Astrocyte (in vitro differentiated cells and primary cell): ENCODE results near the gene PDGFA. TPM values are rescaled to one million over a fixed set of nuclear protein-coding genes. Genes with fewer than 3 reads are reported as not detected.

ENCODE experiments used
- DNase-seq: peaks from one replicate; pipeline ENCODE4 v3.0.0-alpha.2; 2010; ENCODE audit warnings: low read depth
- FAIRE-seq: peaks from 2 replicates; lab custom pipeline; 2011; peaks lifted over from hg19 to GRCh38; lab: Jason Lieb, UNC
- H2AFZ ChIP-seq: 2 replicates; pipeline ENCODE4 v1.6.0; 2012; ENCODE audit warnings: low read depth, low read length, inconsistent platforms
- H3K27ac ChIP-seq: 2 replicates; pipeline ENCODE4 v1.5.1; 2011; ENCODE audit warnings: low read depth, low read length, inconsistent platforms
- H3K27me3 ChIP-seq: 2 replicates; pipeline ENCODE4 v1.6.0; 2011; ENCODE audit warnings: low read length, inconsistent platforms; ENCODE audit not compliant: insufficient read depth
- H3K36me3 ChIP-seq: 2 replicates; pipeline ENCODE4 v1.5.1; 2011; ENCODE audit warnings: low read length, inconsistent platforms; ENCODE audit not compliant: insufficient read depth
- H3K4me1 ChIP-seq: 2 replicates; pipeline ENCODE4 v1.5.1; 2011; ENCODE audit warnings: low read length, inconsistent platforms; ENCODE audit not compliant: insufficient read depth
- H3K4me2 ChIP-seq: 2 replicates; pipeline ENCODE4 v1.6.0; 2012; ENCODE audit warnings: low read length, inconsistent platforms
- H3K4me3 ChIP-seq: 2 replicates; pipeline ENCODE4 v1.5.1; 2011; ENCODE audit warnings: low read depth, mild to moderate bottlenecking, low read length, inconsistent platforms; ENCODE audit not compliant: insufficient read depth
- H3K79me2 ChIP-seq: 2 replicates; pipeline ENCODE4 v1.6.0; 2012; ENCODE audit warnings: mild to moderate bottlenecking, low read length, inconsistent platforms; ENCODE audit not compliant: insufficient read depth
- H3K9ac ChIP-seq: 2 replicates; pipeline ENCODE4 v1.6.0; 2012; ENCODE audit warnings: mild to moderate bottlenecking, low read length, inconsistent platforms
- H3K9me3 ChIP-seq: 2 replicates; pipeline ENCODE4 v1.5.1; 2012; ENCODE audit warnings: low read depth, mild to moderate bottlenecking, low read length, inconsistent platforms; ENCODE audit not compliant: insufficient read depth
- H4K20me1 ChIP-seq: 2 replicates; pipeline ENCODE4 v1.6.0; 2012; ENCODE audit warnings: low read length, inconsistent platforms; ENCODE audit not compliant: insufficient read depth
- H3K27ac Mint-ChIP-seq: one replicate; pipeline ENCODE4 v1.8.0; 2021; ENCODE audit warnings: mild to moderate bottlenecking, mixed read lengths; ENCODE audit not compliant: unreplicated experiment
- H3K27me3 Mint-ChIP-seq: one replicate; pipeline ENCODE4 v1.8.0; 2021; ENCODE audit warnings: low read depth, mixed read lengths; ENCODE audit not compliant: unreplicated experiment
- H3K36me3 Mint-ChIP-seq: one replicate; pipeline ENCODE4 v1.8.0; 2021; ENCODE audit warnings: low read depth, mixed read lengths; ENCODE audit not compliant: unreplicated experiment
- H3K4me1 Mint-ChIP-seq: one replicate; pipeline ENCODE4 v1.8.0; 2021; ENCODE audit warnings: low read depth, mixed read lengths; ENCODE audit not compliant: unreplicated experiment
- H3K4me3 Mint-ChIP-seq: one replicate; pipeline ENCODE4 v1.8.0; 2021; ENCODE audit warnings: mild to moderate bottlenecking, moderate library complexity, mixed read lengths; ENCODE audit not compliant: unreplicated experiment
- H3K9me3 Mint-ChIP-seq: one replicate; pipeline ENCODE4 v1.8.0; 2021; ENCODE audit warnings: mild to moderate bottlenecking, mixed read lengths; ENCODE audit not compliant: unreplicated experiment
- EZH2 ChIP-seq: IDR thresholded peaks from 2 replicates; pipeline ENCODE4 v1.6.1; 2012; ENCODE audit warnings: mild to moderate bottlenecking, low read length, inconsistent platforms; ENCODE audit not compliant: insufficient read depth
- total RNA-seq: library from RNA; stranded (reverse); gene quantifications from 2 replicates; pipeline ENCODE4 v1.2.1, GENCODE V29; 2021
- TF ChIP-seq, protein P1 (sequence below): IDR thresholded peaks from 2 replicates; pipeline ENCODE4 v1.5.1; 2011; ENCODE audit warnings: low read depth, mild to moderate bottlenecking, inconsistent platforms, low read length, moderate library complexity; ENCODE audit not compliant: insufficient read depth

Gene PDGFA
- total RNA-seq, 1 donor from 2014 or later, result 47.1 TPM

DNA sequence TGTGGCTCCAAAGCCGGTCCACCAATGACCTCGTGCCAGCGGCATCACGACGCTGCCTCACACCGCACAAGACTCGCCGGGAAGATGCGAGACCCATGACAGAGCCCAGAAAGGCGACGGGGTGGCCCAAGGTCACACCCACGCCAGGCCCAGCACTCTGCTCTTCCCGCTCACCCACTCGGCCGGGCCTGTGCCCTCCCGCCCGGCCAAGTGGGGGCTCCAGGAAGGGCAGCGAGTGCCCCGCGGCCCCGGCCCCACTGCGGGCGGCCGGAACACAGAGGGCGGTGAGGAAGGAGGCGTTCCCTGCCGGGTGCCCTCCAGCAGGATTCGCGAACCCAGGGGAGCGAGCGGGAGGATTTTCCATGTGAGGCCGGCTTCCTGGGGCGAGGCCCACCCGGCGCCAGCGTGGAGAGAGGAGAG lies 56.3 kb downstream of the PDGFA start:
- TF ChIP-seq, protein P1, sequence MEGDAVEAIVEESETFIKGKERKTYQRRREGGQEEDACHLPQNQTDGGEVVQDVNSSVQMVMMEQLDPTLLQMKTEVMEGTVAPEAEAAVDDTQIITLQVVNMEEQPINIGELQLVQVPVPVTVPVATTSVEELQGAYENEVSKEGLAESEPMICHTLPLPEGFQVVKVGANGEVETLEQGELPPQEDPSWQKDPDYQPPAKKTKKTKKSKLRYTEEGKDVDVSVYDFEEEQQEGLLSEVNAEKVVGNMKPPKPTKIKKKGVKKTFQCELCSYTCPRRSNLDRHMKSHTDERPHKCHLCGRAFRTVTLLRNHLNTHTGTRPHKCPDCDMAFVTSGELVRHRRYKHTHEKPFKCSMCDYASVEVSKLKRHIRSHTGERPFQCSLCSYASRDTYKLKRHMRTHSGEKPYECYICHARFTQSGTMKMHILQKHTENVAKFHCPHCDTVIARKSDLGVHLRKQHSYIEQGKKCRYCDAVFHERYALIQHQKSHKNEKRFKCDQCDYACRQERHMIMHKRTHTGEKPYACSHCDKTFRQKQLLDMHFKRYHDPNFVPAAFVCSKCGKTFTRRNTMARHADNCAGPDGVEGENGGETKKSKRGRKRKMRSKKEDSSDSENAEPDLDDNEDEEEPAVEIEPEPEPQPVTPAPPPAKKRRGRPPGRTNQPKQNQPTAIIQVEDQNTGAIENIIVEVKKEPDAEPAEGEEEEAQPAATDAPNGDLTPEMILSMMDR, result no peak
- Mint-ChIP-seq H3K4me1 (peaks cover 8% of the 10 kb centered on the region), H3K27me3 (peaks cover 3% of the 10 kb centered on the region), H3K36me3 (peaks cover 2% of the 10 kb centered on the region), H3K27ac (no peak overlapping the region), H3K4me3 (no peak overlapping the region), H3K9me3 (peaks cover 13% of the 10 kb centered on the region)
- DNase-seq, result no peak
- H3K27me3 ChIP-seq, result no peaks in the 10 kb centered on the region
- H3K4me1 ChIP-seq, result peaks cover 13% of the 10 kb centered on the region
- no peaks in the 10 kb centered on the region for H3K36me3 ChIP-seq
- no peaks in the 10 kb centered on the region for H4K20me1 ChIP-seq
- no peaks in the 10 kb centered on the region for H3K79me2 ChIP-seq
- no peak overlapping the region for H2AFZ ChIP-seq
- no peak overlapping the region for H3K4me3 ChIP-seq
- no peak for FAIRE-seq
- no peak overlapping the region for H3K9ac ChIP-seq
- no peak overlapping the region for H3K4me2 ChIP-seq
- no peaks in the 10 kb centered on the region for H3K9me3 ChIP-seq
- no peak overlapping the region for H3K27ac ChIP-seq

DNA sequence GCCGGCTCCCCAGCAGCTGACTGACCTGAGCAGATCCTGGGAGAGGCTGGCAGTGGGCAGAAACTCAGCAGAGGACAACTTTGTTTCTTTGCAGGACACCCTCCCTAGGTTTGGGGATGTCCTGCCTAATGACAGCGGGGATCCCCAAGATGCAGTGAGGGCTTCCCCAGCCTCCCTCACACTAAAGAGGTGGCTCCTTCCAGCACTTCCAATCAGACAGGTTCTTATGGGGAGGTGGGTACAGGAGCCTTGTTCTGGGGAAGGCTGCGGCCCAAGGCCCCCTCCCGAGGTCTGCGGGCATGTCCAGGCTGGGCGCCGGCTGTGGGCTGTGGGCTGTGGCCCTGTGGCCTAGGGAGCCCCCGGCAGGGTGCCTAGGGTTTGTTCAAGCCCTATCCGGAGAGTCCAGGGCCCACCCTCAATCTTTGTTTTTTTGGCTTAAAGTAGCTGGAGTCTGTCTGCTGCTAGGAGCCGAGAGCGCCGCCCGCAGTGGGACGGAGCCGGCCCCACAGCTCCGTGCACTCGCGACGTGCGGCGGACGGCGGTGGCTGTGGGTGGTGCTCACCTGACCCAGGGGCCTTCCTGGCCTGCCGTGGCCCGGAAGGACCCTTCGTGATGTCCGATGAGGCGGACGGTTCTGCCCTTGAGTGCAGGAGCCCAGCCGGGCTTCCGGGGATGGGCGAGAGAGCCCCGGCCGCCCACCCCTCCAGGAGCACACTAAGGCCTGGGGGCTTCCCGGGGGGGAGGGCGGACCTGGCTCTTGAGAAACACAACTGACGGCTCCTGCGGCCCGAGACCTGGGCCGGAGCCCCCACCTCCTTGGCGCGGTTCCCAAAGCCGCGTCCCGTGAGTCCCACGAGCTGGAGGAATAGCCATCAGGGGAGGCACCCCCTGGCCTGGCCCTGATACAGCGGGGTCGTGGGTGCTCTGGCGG lies 57.2 kb downstream of the PDGFA start:
- FAIRE-seq, result no peak

More for the DNA sequence above, 57.2 kb downstream of the PDGFA start:
- H3K4me1 ChIP-seq, result peaks cover 11% of the 10 kb centered on the region
- DNase-seq, result no peak
- peaks cover 2% of the 10 kb centered on the region for H3K27me3 Mint-ChIP-seq
- H3K4me3 ChIP-seq, result no peak overlapping the region
- H3K27me3 ChIP-seq, result no peaks in the 10 kb centered on the region
- H3K4me1 Mint-ChIP-seq, result peaks cover 7% of the 10 kb centered on the region
- no peak overlapping the region for H3K27ac Mint-ChIP-seq
- H3K9me3 Mint-ChIP-seq, result peaks cover 5% of the 10 kb centered on the region
- no peaks in the 10 kb centered on the region for H3K36me3 ChIP-seq
- H3K4me3 Mint-ChIP-seq, result no peak overlapping the region
- TF ChIP-seq, protein P1, result no peak
- TF ChIP-seq EZH2, result no peak
- H3K36me3 Mint-ChIP-seq, result no peaks in the 10 kb centered on the region
- H3K4me2 ChIP-seq, result no peak overlapping the region
- no peaks in the 10 kb centered on the region for H4K20me1 ChIP-seq
- H2AFZ ChIP-seq, result no peak overlapping the region
- H3K9ac ChIP-seq, result no peak overlapping the region
- H3K9me3 ChIP-seq, result no peaks in the 10 kb centered on the region
- no peaks in the 10 kb centered on the region for H3K79me2 ChIP-seq
- H3K27ac ChIP-seq, result no peak overlapping the region
